Stomach smooth muscle (tissue), 2 donors: ENCODE measurements around the gene FAM186B.

Source experiments
- H3K27ac ChIP-seq: one replicate; pipeline ENCODE4 v1.7.0; 2013; ENCODE audit warnings: mild to moderate bottlenecking, low read length, inconsistent platforms
- H3K27me3 ChIP-seq, 2 donors: one replicate each; pipeline ENCODE4 v1.7.0; 2013; ENCODE audit warnings: low read length in 2 of 2; ENCODE audit not compliant: insufficient read depth in 2 of 2, control insufficient read depth in 1 of 2
- H3K36me3 ChIP-seq, 2 donors: one replicate each; pipeline ENCODE4 v1.7.0; 2013; ENCODE audit warnings: low read length in 2 of 2; ENCODE audit not compliant: control insufficient read depth in 2 of 2, insufficient read depth in 2 of 2
- H3K4me1 ChIP-seq: one replicate; pipeline ENCODE4 v1.7.0; 2013; ENCODE audit warnings: low read length; ENCODE audit not compliant: control insufficient read depth, insufficient read depth
- H3K4me3 ChIP-seq, 2 donors: one replicate each; pipeline ENCODE4 v1.7.0; 2013; ENCODE audit warnings: low read length in 2 of 2
- H3K9ac ChIP-seq, 2 donors: one replicate each; pipeline ENCODE4 v1.7.0; 2013; ENCODE audit warnings: low read length in 2 of 2, mild to moderate bottlenecking in 1 of 2
- H3K9me3 ChIP-seq, 2 donors: one replicate each; pipeline ENCODE4 v1.7.0; 2013; ENCODE audit warnings: low read length in 2 of 2; ENCODE audit not compliant: control insufficient read depth in 2 of 2
- donor health status: healthy.
- donor health status: Pancreatic carcinoma.

Gene FAM186B

DNA sequence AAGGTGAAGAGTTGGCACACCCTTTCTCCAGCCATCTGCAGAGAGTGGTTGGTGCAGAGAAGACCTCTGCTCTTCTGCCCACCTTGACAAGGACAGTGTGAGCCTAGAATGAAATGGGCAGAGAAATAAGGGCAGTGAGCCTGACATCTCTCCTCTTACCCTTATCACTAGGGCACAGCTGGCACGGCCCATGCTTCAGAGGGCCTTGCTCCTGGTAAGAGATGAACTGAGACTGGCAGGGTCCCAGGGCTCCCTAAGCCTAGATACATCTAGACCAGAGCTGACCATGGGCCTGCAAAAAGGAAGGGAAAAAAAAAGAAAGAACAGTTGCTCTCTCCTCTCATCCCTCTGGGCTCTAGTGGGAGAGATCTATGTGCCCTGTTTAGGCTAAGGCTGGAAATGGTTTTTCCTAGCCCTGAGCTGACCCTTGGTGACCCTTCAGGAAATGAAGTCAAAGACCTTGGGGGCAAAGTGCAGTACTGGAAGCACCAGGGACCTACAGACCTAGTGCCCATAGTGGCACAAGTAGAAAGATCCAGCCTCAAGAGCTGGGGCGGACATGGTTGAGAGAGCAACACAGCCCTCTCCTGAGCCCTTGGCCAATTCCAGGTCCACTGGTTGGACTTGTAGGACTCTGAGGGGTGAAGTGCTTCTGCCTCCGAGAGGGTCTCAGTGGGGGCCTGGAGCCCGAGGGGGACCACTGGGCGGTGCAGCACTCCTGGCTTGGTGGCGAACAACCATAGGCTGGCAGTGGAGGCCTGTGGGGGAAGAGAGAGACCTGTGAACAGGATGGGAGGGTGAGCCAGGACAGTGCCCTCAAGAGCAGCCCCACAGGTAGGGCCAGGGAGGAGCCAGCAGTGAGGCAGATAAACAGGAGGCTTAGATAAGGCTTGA lies 40.0 kb upstream of the FAM186B start:
- Histone ChIP-seq H3K9me3 (no peaks in the 10 kb centered on the region), H3K9ac (peak overlapping the region in 1 of 2 donors; percentile 13), H3K27ac (no peak overlapping the region), H3K4me1 (peaks cover 29% of the 10 kb centered on the region), H3K4me3 (no peak overlapping the region), H3K27me3 (no peaks in the 10 kb centered on the region), H3K36me3 (peaks cover 19 to 62% of the 10 kb centered on the region in 2 donors)

DNA sequence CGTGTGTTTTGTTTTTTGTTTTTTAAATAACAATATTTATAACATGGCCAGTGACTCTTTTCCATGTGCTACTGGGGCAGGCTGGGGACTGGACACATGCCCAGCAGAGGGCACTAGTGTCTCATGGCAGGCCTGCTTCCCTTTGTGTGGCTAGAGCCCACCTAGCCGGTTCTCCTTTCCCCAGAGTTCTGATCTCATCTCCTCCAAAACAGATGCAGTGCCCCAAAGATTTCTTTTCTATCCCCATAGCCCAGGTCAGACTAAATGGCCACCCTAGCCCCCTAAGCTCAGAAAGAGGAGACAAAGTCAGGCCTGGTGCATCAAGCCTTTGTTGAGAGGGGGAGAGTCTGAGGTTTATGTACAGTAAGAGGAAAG lies 39.2 kb upstream of the FAM186B start:
- Histone ChIP-seq H3K9ac (peak overlapping the region in 1 of 2 donors; percentile 13), H3K9me3 (no peaks in the 10 kb centered on the region), H3K4me3 (no peak overlapping the region), H3K4me1 (peaks cover 26% of the 10 kb centered on the region), H3K27ac (no peak overlapping the region), H3K27me3 (no peaks in the 10 kb centered on the region), H3K36me3 (peaks cover 15 to 58% of the 10 kb centered on the region in 2 donors)

DNA sequence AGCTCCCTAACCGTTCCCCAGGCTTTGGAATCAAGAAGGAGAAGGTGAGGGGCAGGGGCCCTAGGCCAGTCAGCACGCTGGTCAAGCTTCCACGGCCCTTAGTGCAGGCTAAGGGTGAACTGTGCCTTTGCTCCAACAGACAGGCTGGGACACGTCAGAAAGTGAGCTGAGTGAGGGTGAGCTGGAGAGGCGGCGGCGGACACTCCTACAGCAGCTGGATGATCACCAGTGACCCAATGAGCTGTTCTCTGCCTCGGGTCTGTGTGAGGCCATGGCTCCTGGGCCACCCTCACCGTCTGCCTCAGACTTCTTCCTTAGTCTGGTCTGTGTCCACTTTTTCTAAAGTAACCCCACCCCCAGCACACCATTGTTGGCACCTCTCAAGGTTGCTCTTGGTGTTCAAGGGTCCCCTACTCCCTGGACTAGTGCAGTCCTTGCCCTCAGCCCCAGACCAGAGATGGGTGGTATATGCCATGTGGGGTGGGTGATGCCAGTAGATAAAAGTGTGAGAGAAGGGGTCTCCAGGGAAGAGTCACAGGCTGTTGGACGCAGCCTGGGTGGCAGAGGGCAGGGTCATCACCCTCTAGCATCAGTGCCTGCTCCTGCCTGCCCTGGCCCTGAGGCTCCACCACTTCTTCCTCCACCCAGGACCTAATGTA lies 38.7 kb upstream of the FAM186B start:
- Histone ChIP-seq H3K4me3 (no peak overlapping the region), H3K27me3 (no peaks in the 10 kb centered on the region), H3K9ac (no peak overlapping the region), H3K36me3 (peaks cover 15 to 55% of the 10 kb centered on the region in 2 donors), H3K4me1 (peaks cover 26% of the 10 kb centered on the region), H3K27ac (peak overlapping the region; percentile 24), H3K9me3 (no peaks in the 10 kb centered on the region)

DNA sequence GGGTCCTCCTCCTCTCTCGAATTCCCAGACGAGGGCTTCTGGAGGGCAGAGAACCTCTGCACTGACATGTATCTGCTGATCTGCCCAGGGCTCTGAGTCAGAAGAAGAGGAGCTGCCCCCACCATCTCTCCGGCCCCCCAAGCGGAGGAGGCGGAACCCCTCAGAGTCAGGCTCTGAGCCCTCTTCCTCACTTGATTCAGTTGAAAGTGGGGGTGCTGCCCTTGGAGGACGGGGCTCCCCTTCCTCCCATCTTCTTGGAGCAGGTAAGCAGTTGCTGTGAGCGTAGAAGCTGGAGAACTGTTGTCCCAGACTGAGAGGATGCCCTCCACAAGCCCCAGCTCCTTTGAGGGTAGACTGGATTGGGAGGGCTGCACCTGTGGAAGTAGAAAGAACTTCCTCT lies 37.7 kb upstream of the FAM186B start:
- Histone ChIP-seq H3K4me1 (peaks cover 21% of the 10 kb centered on the region), H3K36me3 (peaks cover 15 to 52% of the 10 kb centered on the region in 2 donors), H3K4me3 (no peak overlapping the region), H3K27me3 (no peaks in the 10 kb centered on the region), H3K9me3 (no peaks in the 10 kb centered on the region), H3K27ac (no peak overlapping the region), H3K9ac (no peak overlapping the region)

DNA sequence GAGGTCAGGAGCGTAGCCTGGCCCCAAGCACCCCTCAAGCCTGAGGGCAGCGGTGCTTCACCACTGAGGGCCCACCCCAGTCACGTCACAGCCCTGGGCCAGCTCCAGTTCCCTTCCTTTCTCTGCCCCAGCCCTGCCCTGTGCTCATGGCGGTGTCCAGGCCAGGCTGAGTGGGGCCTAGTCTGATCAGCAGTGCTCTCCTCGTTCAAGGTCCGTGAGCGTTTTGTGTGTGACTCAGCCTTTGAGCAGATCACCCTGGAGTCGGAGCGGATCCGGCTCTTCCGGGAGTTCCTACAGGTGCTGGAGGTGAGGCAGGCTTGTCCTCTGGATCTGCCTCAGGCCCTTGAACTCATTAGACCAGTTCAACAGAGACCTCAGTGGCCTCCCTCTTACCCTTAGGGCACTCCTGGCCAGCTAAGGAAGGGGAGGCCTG lies 36.9 kb upstream of the FAM186B start:
- H3K4me1 ChIP-seq = peaks cover 23% of the 10 kb centered on the region
- peaks cover 17 to 52% of the 10 kb centered on the region in 2 donors for H3K36me3 ChIP-seq
- no peak overlapping the region for H3K4me3 ChIP-seq
- no peak overlapping the region for H3K27ac ChIP-seq
- no peaks in the 10 kb centered on the region for H3K27me3 ChIP-seq
- H3K9ac ChIP-seq = no peak overlapping the region
- H3K9me3 ChIP-seq = no peaks in the 10 kb centered on the region

DNA sequence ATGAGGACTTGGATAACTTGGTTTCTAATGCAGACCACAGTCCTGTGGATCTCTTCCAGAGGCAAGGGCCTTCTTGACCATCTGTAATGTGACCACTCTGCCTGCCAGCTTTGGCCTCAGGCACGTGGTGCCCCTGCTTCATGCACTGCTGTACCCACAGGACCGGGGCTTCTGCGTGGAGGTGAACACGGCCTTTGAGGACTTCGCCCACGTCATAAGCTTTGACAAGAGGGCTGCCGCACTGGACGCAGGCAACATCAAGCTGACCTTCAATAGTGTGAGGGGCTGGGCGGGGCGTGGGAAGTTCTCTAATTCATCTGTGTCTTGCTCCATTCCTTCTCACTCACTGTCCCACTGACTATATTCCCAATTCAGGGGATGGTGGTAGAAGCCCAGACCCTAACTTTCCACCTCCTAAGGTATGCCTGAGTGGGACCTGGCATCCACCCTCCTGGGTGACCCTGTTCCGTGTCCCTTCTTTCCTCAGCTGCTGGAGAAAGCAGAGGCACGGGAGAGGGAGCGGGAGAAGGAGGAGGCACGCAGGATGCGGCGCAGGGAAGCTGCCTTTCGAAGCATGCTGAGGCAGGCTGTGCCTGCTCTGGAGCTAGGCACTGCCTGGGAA lies 36.4 kb upstream of the FAM186B start:
- H3K4me1 ChIP-seq = peaks cover 24% of the 10 kb centered on the region
- H3K9me3 ChIP-seq = no peaks in the 10 kb centered on the region
- H3K27ac ChIP-seq = no peak overlapping the region
- no peaks in the 10 kb centered on the region for H3K27me3 ChIP-seq
- H3K36me3 ChIP-seq = peaks cover 17 to 52% of the 10 kb centered on the region in 2 donors
- H3K9ac ChIP-seq = no peak overlapping the region
- H3K4me3 ChIP-seq = no peak overlapping the region

DNA sequence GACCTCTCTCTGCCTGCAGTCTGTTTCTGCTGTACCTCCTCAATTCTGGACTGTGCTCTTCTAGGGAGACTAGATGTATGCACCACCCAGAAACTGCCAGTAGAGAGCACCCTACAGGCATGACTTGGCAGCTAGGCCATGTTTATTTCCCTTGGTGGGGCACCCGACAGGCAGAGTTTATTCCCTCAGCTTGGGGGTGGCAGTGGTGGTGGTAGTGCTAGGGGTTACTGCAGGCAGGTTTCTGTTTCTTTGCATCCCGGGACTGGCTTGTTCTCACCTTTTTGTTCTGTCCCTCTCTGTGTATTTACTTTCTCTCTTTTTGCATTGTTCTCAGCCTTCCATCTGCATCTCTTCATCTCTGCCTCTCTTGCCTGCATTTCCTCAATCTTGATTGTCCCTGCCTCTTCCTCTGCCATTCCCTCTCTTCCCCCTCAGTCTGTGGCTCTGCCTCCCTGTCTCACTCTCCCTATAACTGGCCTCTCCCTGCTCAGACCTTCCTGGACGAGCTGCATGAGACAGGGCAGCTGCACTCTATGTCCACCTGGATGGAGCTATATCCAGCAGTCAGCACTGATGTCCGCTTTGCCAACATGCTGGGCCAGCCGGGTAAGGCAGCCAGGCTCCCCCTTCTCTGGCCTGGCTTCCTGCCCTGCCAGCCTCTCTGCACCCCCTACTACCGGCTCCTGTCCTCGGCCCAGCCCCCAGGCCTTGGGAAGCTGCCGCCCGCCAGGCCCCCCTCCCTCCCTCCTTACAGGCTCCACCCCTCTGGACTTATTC lies 31.7 kb upstream of the FAM186B start:
- Histone ChIP-seq H3K9ac (peak overlapping the region; percentile 23 to 58), H3K27me3 (no peaks in the 10 kb centered on the region)

DNA sequence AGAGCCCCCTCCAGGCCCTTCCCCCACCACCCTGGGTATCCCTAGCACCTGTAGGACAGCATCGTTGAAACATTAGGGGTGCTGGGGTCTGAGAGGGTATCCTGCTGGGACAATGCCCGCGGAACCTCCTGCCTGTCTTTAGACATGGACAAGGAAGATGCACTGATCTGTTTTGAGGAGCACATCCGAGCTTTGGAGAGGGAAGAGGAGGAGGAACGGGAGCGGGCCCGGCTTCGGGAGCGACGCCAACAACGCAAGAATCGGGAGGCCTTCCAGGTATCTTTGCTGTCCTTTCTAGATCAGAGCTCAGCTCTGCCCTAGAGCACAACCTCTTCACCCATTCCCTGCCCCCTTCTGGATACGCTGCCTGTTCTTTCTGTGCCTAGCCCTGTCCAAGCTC lies 31.1 kb upstream of the FAM186B start:
- Histone ChIP-seq H3K27me3 (no peaks in the 10 kb centered on the region), H3K27ac (peak overlapping the region; percentile 62), H3K4me1 (peaks cover 17% of the 10 kb centered on the region), H3K9ac (peak overlapping the region; percentile 23 to 36), H3K36me3 (peaks cover 13 to 39% of the 10 kb centered on the region in 2 donors), H3K4me3 (peak overlapping the region; percentile 35 to 37), H3K9me3 (no peaks in the 10 kb centered on the region)

More for the DNA sequence above, 31.7 kb upstream of the FAM186B start:
- Histone ChIP-seq H3K27ac (peak overlapping the region; percentile 62), H3K36me3 (peaks cover 7 to 38% of the 10 kb centered on the region in 2 donors), H3K9me3 (no peaks in the 10 kb centered on the region), H3K4me1 (peaks cover 17% of the 10 kb centered on the region), H3K4me3 (peak overlapping the region; percentile 35 to 37)

DNA sequence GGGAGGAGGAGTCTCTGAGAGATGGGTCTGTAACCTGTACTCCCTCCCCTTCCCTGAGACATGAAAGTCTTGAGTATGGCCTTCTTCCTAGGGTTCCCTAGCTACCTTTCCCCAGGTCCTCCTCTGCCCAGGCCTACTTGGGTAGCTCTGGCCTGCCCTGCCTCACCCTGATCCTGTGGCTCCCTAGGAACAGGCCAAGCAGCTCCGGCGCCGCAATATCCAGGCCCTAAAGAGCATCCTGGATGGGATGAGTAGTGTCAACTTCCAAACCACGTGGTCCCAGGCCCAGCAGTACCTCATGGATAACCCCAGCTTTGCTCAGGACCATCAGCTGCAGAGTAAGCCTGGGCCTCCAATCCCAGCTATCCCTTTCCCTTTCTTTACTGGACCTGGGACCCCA lies 30.2 kb upstream of the FAM186B start:
- Histone ChIP-seq H3K4me1 (peaks cover 17% of the 10 kb centered on the region), H3K27ac (peak overlapping the region; percentile 24), H3K4me3 (no peak overlapping the region), H3K27me3 (no peaks in the 10 kb centered on the region), H3K36me3 (peaks cover 15 to 36% of the 10 kb centered on the region in 2 donors), H3K9ac (peak overlapping the region; percentile 29 to 34), H3K9me3 (no peaks in the 10 kb centered on the region)

DNA sequence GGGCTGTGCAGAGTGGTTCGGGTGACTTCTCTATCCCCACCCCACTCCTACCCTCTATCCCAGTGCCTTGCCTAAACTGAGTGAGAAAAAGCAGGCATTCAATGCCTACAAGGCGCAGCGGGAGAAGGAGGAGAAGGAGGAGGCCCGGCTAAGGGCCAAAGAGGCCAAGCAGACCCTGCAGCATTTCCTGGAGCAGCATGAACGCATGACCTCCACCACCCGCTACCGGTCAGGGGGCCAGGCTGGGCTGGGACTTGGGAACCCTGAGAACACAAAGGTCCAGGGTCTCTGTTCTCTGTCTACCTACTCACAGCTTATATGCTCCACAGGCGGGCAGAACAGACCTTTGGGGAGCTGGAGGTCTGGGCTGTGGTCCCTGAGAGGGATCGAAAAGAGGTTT lies 29.6 kb upstream of the FAM186B start:
- H3K36me3 ChIP-seq = peaks cover 15 to 32% of the 10 kb centered on the region in 2 donors
- no peak overlapping the region for H3K9ac ChIP-seq

More for the DNA sequence above, 29.6 kb upstream of the FAM186B start:
- no peaks in the 10 kb centered on the region for H3K9me3 ChIP-seq
- no peak overlapping the region for H3K4me3 ChIP-seq
- peaks cover 17% of the 10 kb centered on the region for H3K4me1 ChIP-seq
- H3K27me3 ChIP-seq = no peaks in the 10 kb centered on the region
- H3K27ac ChIP-seq = no peak overlapping the region
